HEK293 (cell line): ENCODE results near the gene GGN.

ENCODE experiments used
- CTCF ChIP-seq: fragments of 450-650 bp; formaldehyde crosslinking; IDR thresholded peaks from 2 replicates; pipeline ENCODE4 v1.5.1; 2016; ENCODE audit warnings: missing biosample characterization, missing genetic modification characterization
- KLF1 ChIP-seq: fragments of 450-650 bp; formaldehyde crosslinking; IDR thresholded peaks from 2 replicates; pipeline ENCODE4 v1.5.1; 2016; ENCODE audit warnings: missing biosample characterization, missing genetic modification characterization
- KLF17 ChIP-seq: fragments of 450-650 bp; formaldehyde crosslinking; IDR thresholded peaks from 2 replicates; pipeline ENCODE4 v1.5.1; 2016; ENCODE audit warnings: missing biosample characterization, missing genetic modification characterization
- MYNN ChIP-seq: fragments of 450-650 bp; formaldehyde crosslinking; IDR thresholded peaks from 2 replicates; pipeline ENCODE4 v1.5.1; 2016; ENCODE audit warnings: missing biosample characterization, missing genetic modification characterization, borderline replicate concordance
- SALL2 ChIP-seq: fragments of 450-650 bp; formaldehyde crosslinking; IDR thresholded peaks from 2 replicates; pipeline ENCODE4 v1.5.0; 2017; ENCODE audit warnings: missing biosample characterization, mild to moderate bottlenecking, missing genetic modification characterization, borderline replicate concordance
- TRIM28 ChIP-seq: IDR thresholded peaks from 2 replicates; pipeline ENCODE4 v1.6.1; 2011; ENCODE audit warnings: low read length, control low read depth, borderline replicate concordance
- WT1 ChIP-seq: fragments of 450-650 bp; formaldehyde crosslinking; IDR thresholded peaks from 2 replicates; pipeline ENCODE4 v1.5.1; 2016; ENCODE audit warnings: missing biosample characterization, missing genetic modification characterization
- ZBTB1 ChIP-seq: fragments of 450-650 bp; formaldehyde crosslinking; IDR thresholded peaks from 2 replicates; pipeline ENCODE4 v1.5.1; 2016; ENCODE audit warnings: missing biosample characterization, missing genetic modification characterization
- ZBTB11 ChIP-seq: fragments of 450-650 bp; formaldehyde crosslinking; conservative IDR thresholded peaks from 2 replicates; pipeline ENCODE4 v1.5.1; 2016; ENCODE audit warnings: low read depth, missing biosample characterization, missing genetic modification characterization
- ZBTB44 ChIP-seq: fragments of 450-650 bp; IDR thresholded peaks from 2 replicates; pipeline ENCODE4 v1.5.1; 2018; ENCODE audit warnings: missing biosample characterization, mild to moderate bottlenecking, missing genetic modification characterization
- ZBTB49 ChIP-seq: fragments of 450-650 bp; formaldehyde crosslinking; IDR thresholded peaks from 2 replicates; pipeline ENCODE4 v1.5.1; 2016; ENCODE audit warnings: missing biosample characterization, missing genetic modification characterization, low read depth
- ZFP41 ChIP-seq: fragments of 450-650 bp; formaldehyde crosslinking; IDR thresholded peaks from 2 replicates; pipeline ENCODE4 v1.5.1; 2016; ENCODE audit warnings: missing biosample characterization, missing genetic modification characterization, borderline replicate concordance
- ZFP69B ChIP-seq: fragments of 450-650 bp; formaldehyde crosslinking; IDR thresholded peaks from 2 replicates; pipeline ENCODE4 v1.5.1; 2016; ENCODE audit warnings: missing biosample characterization, missing genetic modification characterization
- ZNF2 ChIP-seq: fragments of 450-650 bp; formaldehyde crosslinking; IDR thresholded peaks from 2 replicates; pipeline ENCODE4 v1.5.1; 2016; ENCODE audit warnings: missing biosample characterization, missing genetic modification characterization
- ZNF239 ChIP-seq: fragments of 450-650 bp; formaldehyde crosslinking; IDR thresholded peaks from 2 replicates; pipeline ENCODE4 v1.5.1; 2016; ENCODE audit warnings: missing biosample characterization, missing genetic modification characterization
- ZNF24 ChIP-seq: fragments of 450-650 bp; formaldehyde crosslinking; IDR thresholded peaks from 2 replicates; pipeline ENCODE4 v1.5.1; 2016; ENCODE audit warnings: missing biosample characterization, missing genetic modification characterization
- ZNF394 ChIP-seq: fragments of 450-650 bp; formaldehyde crosslinking; IDR thresholded peaks from 2 replicates; pipeline ENCODE4 v1.5.1; 2016; ENCODE audit warnings: missing biosample characterization, missing genetic modification characterization, mild to moderate bottlenecking, moderate library complexity, borderline replicate concordance
- ZNF449 ChIP-seq: fragments of 450-650 bp; formaldehyde crosslinking; IDR thresholded peaks from 2 replicates; pipeline ENCODE4 v1.5.1; 2017; ENCODE audit warnings: missing biosample characterization, mild to moderate bottlenecking, missing genetic modification characterization, moderate library complexity
- ZNF530 ChIP-seq: fragments of 450-650 bp; formaldehyde crosslinking; IDR thresholded peaks from 2 replicates; pipeline ENCODE4 v1.5.1; 2016; ENCODE audit warnings: low read depth, missing biosample characterization, missing genetic modification characterization
- ZNF548 ChIP-seq: fragments of 450-650 bp; formaldehyde crosslinking; IDR thresholded peaks from 2 replicates; pipeline ENCODE4 v1.5.1; 2016; ENCODE audit warnings: missing biosample characterization, missing genetic modification characterization
- ZNF639 ChIP-seq: fragments of 450-650 bp; formaldehyde crosslinking; IDR thresholded peaks from 2 replicates; pipeline ENCODE4 v1.5.1; 2016; ENCODE audit warnings: missing biosample characterization, missing genetic modification characterization
- ZNF670 ChIP-seq: fragments of 450-650 bp; formaldehyde crosslinking; IDR thresholded peaks from 2 replicates; pipeline ENCODE4 v1.5.1; 2016; ENCODE audit warnings: missing biosample characterization, missing genetic modification characterization, low read depth
- ZNF768 ChIP-seq: fragments of 450-650 bp; formaldehyde crosslinking; IDR thresholded peaks from 2 replicates; pipeline ENCODE4 v1.5.1; 2018; ENCODE audit warnings: missing biosample characterization, mild to moderate bottlenecking, missing genetic modification characterization
- ZNF792 ChIP-seq: fragments of 450-650 bp; formaldehyde crosslinking; IDR thresholded peaks from 2 replicates; pipeline ENCODE4 v1.5.1; 2016; ENCODE audit warnings: missing biosample characterization, missing genetic modification characterization
- ZNF843 ChIP-seq: fragments of 450-650 bp; formaldehyde crosslinking; IDR thresholded peaks from 2 replicates; pipeline ENCODE4 v1.5.1; 2016; ENCODE audit warnings: missing biosample characterization, missing genetic modification characterization
- ZSCAN30 ChIP-seq: fragments of 450-650 bp; IDR thresholded peaks from 2 replicates; pipeline ENCODE4 v1.5.1; 2018; ENCODE audit warnings: missing biosample characterization, mild to moderate bottlenecking, missing genetic modification characterization, moderate library complexity

GGN gene

GRCh38 chr19:38402967-38403674 lies 15.3 kb upstream of the GGN start, which contains the start of gene FAM98C (continued):
- TF ChIP-seq ZNF843 (peak; percentile 66), ZNF670 (tag by site-specific recombination) (no peak), MYNN (tag by site-specific recombination) (0 out of 2 replicates have a peak, but pooled peaks have one; percentile 20), KLF1 (tag by site-specific recombination) (peak; percentile 93), ZNF530 (tag by site-specific recombination) (no peak), ZNF449 (tag by site-specific recombination) (peak; percentile 54; the same call in 1 of the 2 replicates), ZBTB44 (tag by site-specific recombination) (no peak), ZFP41 (no peak), ZNF24 (tag by site-specific recombination) (no peak; the same call in 1 of the 2 replicates), CTCF (peak; percentile 100), WT1 (tag by site-specific recombination) (peak; percentile 56; the same call in 1 of the 2 replicates), ZBTB49 (tag by site-specific recombination) (no peak), ZBTB11 (tag by site-specific recombination) (peak; percentile 60), ZFP69B (peak; percentile 80), ZNF639 (tag by site-specific recombination) (peak; percentile 75), ZNF2 (tag by site-specific recombination) (peak; percentile 94), ZNF792 (tag by site-specific recombination) (peak; percentile 86), ZNF239 (peak; percentile 82; the same call in 1 of the 2 replicates), ZNF768 (tag by site-specific recombination) (no peak), SALL2 (no peak), ZNF394 (peak; percentile 72), ZBTB1 (tag by site-specific recombination) (peak; percentile 62; the same call in 1 of the 2 replicates), KLF17 (tag by site-specific recombination) (peak; percentile 96), ZSCAN30 (peak; percentile 84), TRIM28 (no peak), ZNF548 (no peak)
